Activated gamma-delta T cell treated with anti-CD3 and anti-CD28 coated beads, Interleukin-2, amount 50 U/mL, for 16 hours (primary cell): ENCODE data around the gene PLA2G4A.
"Not testable (repeated sequence)": the region's sequence is repeated elsewhere in the genome, so short reads cannot be mapped to it uniquely, and the experiment has no call there.

Experiments
- DNase-seq: peaks from one replicate; pipeline ENCODE4 v3.0.0-alpha.2; 2020; ENCODE audit warnings: low read depth

PLA2G4A gene

DNA sequence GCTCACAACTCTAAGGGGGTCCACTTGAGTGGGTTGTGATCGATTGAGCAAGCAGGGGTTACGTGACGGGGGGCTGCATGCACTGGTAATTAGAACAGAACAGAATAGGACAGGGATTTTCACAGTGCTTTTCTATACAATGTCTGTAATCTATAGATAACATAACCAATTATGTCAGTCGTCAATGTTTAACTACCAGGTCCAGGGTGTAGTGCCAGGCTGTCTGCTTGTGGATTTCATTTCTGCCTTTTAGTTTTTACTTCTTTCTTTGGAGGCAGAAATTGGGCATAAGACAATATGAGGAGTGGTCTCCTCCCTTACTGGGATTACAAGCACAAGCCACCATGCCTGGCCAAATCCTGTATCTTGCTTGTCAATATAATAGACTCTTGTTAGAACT, 94.1 kb downstream of the PLA2G4A start:
- not testable (repeated sequence) for DNase-seq

DNA sequence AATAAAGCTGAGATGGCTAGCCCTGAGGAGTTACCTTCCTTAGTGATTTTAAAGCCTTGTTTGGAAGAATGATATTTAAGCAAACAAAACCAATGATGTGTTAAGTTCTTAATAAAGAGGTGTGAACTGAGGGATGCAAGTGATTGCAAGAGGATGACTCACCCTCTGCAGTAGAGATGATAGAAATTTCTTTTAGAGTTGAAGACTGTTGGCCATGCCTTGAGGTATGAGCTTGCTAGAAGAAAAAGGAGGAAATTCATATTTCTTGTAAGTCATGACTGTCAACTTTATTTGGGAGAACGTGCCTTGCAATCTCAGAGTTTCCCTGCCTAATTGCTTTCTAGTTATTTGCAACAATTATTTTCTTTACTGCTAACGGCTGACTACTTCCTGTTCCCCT, 94.7 kb downstream of the PLA2G4A start:
- DNase-seq = no peak

DNA sequence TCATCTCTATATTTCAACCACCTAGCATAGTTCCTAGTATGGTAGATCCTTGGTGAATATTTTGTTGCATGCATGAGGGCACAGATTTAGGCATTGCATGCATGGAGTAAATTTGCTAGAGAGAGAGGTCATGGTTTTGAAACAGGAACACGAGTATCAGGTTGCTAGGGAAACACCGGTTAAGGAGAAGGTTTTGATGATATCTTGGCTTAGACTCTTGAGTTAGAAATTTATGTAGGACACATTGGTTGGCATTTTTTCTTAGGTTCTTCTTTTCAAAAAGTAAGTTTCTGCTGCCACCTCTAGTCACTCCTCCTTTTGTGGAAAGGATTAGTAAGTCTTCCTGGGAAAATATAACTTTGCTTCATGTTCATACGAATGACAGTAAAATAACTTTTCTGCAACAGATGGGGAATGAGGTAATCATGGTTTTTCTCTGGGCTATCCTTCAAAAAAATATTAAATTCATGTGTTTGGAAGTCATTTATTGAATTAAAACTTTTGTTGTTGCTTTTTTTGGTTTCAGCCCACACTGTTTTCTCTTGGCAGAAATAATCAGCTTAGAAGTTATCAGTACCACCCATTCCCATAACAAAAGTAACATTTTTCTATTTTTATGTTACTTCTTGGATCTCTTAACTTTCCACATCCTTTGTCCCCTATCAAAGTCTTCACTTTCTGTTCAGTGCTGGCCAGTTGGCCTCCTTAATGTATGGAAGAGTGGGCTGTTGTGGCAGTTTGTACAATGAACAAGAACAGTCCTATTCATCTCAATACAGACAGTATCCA, 97.3 kb downstream of the PLA2G4A start:
- no peak for DNase-seq

DNA sequence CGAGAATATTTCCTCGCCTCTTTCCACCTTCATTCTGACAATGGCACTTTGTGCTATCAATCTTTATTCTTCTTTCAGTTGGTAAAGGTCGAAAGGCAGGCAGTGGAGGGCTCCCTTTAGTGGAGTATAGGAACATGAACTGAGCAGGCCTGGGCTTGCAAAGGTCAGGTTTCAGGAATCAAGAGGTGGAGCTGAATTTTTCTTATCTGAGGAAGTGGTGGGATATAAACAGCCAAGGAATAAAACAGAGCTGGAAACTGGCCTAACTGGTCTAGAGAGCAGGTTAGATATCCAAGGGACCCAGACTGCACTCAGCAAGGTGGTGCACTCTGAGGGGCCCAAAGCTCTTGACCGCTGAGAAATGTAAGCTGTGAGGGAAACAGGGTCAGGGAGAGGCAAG, 99.1 kb downstream of the PLA2G4A start:
- no peak for DNase-seq

DNA sequence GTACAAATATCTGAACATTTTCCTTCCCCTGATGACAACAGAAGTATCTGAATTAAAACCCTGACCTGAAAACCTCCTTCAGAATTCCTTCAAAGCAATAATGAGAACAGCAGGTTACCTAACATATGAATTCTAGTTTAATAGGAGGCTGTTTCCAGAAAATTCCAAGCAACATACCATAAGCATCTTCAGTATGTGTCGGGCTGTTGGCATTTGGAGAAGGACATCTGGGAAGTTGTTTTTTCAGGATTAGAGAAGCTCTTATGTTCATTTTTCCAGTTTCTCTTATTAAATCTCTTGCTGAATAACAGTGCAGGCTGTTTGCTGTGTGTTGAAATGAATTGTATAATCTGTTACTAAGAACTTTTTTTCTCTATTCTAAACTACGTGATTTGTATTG, 101.5 kb downstream of the PLA2G4A start:
- DNase-seq = no peak

DNA sequence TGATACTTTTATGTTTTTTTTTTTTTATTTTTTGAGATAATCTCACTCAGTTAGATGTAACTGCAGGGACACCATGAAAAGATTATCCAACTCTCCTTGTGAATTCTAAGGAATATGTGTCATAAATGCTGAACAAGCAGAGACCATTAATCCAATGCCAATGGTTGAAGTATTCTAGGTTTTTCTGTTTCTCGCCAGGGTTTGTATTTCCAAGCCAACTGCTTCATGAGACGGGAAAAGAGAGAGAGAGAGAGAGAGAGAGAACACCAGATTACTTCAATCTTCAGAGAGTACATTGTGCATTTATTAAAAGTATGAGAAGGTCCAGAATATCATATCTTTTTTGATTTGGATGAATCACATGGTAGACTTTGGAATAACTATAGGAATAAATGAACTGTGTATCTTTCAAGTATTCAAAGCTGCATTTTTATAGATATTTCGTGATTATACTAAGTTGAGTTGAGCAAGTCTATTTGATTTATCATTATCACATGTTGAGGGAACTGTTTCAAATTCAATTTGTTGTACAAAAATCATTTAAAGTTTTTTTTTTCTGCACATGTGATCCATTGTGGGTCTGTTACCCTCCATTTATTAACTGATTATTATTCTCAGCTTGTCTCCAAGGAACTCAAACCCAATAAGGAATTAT, 108.4 kb downstream of the PLA2G4A start:
- DNase-seq = no peak

DNA sequence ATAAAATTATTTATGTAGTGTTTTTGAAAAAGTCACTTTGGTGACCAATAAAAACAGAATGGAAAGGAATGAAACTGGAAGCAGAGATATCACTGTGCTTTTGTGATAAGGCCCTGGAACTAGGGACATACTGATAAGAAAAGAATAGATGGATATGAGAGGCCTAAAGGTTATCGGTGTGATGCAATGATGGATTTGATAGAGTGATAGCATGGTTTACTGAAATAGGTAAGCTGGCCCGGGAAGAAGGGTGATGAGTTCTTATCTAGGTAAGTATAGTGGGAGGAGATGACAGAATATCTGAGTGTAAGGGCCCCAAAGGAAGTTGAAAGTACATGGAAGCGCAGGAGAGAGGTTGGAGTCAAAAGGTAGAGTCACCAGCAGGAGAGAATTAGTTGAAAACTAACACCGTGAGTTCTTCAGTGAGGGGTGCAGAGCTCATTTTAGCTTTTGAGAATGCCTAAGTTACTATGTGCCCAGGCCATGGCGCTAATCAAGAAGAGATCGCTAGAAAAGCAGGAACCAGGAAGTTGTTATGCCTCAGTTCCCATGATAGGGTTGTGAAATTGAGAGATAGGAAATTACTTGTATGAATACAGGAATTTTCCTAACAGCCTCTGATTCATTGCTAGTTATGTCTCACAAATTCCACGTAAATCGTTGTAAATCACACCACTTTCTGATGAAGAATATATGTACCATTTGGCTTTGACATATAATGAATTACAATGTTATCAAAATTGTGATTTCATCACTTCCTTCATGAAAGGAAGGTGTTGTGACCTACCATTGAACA, 115.3 kb downstream of the PLA2G4A start:
- DNase-seq = no peak

DNA sequence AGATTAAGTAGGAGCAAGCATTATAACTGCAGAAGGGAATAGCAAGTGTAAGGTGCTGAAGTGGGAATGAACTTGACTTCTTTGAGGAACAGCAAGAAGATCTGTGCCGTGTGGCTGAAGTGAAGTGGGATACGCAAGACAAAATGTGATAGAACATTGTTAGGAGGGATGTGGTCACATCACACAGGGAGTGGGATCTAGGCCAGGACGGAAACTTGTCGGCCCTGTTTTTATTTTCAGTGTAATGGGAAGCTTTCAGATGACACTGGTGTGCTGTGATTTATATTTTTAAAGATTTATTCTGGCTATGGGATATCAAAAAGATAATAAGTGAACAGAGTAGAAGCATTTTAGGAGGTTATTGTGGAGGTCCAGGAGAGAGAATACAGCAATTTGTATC, 116.4 kb downstream of the PLA2G4A start:
- no peak for DNase-seq

DNA sequence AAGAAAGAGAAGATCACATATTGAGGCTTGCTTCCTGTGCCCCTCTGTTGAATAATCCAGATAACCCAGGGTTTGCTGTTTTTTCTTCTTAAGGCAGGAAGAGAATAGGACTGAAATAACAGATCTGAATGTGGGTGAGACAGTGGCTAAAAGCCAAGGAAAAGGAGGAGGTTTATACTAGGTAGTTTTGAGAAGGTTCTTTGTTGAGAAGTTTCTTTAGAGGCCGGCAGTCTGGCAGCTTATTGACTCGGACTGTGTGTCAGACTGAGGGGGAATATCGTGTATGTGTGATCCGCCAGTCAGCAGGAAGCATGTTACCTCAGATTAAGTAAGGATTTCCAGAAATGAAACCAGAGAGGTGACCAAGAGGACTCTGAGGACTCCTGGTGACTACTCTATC, 119.8 kb downstream of the PLA2G4A start:
- no peak for DNase-seq

DNA sequence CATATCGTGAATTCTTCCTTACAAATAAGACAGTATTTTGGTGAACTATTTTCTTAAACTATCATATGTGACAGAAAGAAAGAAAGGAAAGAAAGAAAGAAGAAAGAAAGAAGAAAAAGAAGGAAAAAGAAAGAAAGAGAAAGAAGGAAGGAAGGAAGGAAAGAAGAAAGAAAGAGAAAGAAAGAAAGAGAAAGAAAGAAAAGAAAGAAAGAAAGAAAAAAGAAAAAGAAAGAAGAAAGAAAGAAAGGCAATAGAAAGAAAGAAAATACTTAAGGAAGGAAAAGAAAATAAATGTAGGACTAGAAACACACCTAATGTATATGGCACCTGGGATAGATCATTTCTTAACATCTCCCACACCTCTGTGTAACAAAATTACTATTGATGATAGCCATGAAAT, 120.4 kb downstream of the PLA2G4A start:
- no peak for DNase-seq

DNA sequence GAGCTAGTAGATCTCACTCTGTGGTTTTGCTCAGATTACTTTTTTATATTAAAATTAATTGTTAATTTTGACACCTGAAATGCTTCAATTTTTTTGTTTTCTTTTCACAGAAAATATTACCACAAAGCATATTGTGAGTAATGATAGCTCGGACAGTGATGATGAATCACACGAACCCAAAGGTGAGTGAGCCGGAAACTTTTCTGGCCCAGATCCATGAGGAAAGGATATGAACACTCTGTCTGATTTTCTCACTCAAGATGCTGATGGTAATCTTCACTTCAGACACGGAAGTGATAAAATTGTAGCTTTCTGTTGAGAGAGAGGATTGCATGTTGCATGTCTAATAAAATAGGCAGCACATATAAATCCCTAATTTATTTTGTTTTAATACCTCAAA, 121.8 kb downstream of the PLA2G4A start:
- no peak for DNase-seq

DNA sequence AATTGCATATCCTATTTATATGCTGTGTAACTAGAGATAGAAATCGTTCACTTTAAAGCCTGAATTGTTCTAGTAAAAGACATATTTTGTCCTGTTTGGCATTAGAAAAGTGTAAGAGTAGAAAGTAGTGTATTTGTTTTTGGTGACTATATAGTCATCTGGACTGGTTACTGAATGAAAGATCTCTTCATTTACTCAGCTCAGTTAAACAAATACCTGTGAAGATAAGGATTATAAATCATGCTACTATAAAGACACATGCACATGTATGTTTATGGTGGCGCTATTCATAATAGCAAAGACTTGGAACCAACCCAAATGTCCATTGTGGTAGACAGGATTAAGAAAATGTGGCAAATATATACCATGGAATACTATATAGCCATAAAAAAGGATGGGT, 125.1 kb downstream of the PLA2G4A start:
- no peak for DNase-seq

DNA sequence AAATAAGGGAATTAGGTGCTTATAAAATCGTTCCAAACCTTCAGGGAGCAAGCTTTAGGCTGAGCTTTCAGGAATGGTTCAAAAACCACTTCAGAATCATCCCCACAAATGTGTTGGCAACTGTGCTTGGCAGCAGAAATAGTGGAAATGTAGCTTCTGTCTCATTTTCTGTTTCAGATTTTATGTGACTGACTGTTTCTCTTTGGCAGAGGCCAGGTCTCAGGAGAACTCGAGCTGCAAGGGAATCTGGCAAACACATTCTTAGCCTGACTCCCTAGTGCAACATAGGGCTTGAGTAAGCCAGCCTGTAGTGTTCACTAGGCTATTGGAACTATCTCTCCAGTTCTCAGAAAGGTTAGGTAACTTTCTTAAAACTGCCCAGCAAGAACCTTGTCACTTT, 128.6 kb downstream of the PLA2G4A start:
- no peak for DNase-seq

DNA sequence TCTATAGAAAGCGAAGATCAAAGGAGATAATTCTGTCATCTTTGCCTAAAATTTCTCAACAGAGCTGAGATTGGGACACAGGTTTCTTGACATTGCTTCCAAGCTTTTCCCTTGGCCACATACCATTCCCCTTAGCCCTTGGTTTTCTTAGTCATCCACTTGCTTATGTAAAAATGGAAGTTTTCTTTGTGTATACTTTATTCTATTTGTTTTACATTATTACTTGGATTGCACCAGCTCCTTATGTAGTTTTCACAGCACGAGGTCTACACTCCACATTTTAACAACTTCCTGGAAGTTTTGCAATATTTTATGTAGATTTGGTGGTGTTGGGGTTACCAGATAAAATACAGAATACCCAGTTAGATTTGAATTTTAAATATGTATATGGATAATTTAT, 129.8 kb downstream of the PLA2G4A start:
- DNase-seq = no peak

DNA sequence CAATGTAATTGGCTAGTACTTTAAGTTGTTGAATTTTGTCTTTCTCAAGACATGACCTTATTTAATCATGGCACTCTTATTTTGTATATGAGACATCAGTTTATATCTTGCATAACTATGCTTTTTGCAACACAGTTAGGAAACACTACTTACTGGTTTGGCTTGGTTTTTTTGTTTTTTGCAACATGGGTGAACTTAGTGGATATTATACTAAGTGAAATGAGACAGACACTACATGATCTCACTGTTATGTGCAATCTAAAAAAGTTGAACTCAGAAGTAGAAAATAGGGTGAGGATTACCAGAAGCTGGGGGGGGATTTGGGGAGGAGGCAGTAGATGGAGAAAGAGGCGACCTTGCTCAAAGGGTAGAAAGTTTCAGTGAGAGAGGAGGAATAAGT, 132.1 kb downstream of the PLA2G4A start:
- DNase-seq = no peak

DNA sequence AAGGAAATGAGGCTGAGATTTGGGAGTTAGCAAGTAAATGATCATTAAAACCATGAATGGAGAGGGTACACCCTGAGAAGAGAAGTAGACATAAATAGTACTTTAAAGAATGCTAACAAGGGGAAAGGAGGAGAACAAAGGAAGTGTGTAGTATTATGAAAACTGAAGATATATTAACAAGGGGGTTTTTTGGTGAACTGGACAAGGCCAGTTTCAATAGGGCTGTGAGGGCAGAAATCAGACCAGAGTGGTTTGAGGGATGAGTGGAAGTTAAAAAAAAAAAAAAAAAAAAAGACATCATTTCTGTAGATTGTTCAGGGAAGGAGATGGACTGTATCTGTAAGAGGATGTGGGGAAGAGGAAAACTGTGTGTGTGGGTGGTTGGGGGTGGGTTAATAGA, 137.1 kb downstream of the PLA2G4A start:
- no peak for DNase-seq

DNA sequence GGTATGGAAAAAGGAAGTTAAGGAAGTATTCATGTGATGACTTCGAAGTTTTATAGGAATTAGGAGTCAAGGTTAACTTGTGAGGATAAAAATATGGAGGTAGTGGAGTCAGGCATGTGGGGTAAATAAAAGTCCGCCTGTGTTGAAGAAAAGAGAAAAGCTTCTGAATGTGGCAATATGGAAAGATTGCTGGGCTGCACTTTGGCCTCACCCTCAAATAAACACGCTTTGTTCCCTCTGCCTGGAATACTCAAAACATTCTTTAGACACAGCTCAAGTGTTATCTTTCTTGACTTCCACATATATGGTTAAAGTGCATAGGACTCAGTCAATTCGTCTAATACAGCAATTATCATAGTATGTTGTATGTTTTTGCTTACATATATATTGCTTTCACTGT, 137.7 kb downstream of the PLA2G4A start:
- no peak for DNase-seq

DNA sequence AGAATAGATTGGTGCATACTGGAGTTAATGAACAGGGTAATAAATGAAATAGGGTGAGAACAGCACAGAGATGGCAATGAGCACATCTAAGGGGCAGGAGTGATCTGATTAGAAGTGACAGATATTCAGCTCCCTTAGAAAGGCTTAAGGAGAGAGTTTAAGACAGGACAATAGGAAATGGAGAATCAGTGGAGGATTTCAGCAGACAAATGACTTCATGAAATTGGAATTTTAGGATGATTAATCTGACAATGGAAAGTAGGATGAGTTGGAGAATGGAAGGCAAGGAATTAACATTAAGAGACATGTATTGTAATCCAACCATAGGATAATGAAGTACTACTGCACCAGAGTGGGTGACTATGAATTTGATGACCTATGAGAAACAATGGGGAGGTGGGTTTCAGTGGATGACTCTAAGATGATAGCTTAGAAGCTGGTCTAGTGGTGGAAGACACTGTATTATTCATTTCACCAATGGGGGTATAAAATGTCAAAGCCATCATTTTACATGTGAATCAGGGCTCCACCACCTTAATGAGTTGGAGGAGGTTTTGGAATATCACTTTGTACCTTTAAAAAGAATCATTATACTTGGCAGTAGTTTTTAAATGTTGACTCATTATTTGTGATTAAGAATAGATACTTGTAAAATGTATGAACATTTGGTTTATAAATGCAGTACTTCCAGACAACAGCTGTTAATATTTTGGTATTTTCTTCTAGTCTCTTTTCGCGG, 139.1 kb downstream of the PLA2G4A start:
- DNase-seq = no peak

DNA sequence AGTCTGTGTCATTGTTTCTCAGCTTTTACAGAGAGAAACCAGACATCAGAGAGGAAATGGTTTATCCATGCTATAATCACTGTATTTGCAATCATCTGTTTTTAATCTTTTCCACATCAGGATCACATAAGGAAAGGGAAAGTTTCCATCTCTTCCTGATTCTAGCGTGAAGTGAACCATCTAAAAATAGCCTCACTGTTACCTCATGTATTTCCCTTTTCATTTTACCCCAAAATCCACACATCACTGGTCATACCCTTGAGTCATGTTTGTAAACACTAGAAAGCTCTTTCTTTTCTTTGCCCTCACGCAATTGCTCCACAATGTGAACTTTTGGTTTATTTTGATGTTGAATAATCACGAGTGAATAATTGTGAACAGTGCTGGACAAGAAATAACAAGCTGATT, 146.0 kb downstream of the PLA2G4A start:
- DNase-seq = no peak

DNA sequence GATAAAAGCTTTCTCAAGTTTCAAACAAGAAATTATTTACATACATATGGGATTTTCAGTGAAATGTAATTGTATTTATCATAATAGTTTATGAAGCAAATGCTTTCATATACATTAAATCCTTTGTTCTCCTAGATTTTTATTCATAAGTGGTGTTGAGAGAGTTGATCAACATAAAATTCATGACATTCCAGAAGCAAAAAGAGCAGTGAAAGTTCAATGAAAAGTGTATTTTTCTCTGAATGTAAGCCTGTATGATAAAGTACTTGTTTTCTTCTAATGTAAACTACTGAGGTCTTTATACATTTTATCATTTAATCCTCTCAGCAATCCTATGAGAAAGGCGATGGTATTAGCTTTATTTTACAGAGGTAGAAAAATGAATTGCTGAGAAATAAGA, 146.5 kb downstream of the PLA2G4A start:
- DNase-seq = no peak

DNA sequence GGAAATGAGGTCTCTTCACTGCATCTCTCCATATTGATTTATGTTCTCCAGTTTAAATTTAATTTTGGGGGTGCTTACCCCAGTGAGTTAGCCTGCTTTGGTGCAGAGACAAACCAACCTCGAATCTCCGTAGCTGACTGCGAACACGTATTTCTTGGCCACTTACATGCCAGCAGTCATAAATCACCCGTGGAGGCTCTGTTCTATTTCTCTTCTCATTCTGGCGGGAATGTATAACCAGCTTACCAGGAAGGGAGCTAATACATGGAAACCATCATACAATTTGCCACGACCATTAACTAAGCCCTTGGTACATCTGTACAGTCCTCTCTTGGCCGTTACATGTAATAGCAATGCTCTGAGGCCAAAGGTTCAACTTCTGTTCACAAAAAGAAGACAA, 148.0 kb downstream of the PLA2G4A start:
- DNase-seq = no peak

DNA sequence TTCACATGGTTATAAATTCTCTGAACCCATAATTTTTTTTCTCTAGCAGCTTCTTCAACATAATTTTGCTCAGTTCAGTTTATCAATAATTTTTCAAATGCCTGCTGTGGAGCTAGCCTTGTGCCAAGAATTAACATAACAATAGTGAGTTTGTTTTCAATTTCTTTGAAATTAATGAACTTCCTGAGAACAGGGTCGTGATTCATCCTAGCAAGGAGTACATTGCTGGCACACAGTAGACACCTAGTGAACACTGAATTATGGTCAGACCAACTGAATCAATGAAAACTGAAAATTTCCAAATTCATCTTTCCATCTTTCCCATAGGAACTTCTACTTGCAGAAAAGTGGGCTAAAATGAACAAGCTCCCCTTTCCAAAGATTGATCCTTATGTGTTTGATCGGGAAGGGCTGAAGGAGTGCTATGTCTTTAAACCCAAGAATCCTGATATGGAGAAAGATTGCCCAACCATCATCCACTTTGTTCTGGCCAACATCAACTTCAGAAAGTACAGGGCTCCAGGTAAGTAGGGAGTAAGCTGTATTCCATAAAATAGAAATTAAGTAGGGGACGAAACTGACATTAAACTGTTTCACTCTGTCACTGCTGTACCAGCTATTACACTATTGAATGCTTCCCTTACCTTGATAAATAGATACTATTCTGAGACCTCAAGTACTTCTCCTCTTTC, 148.7 kb downstream of the PLA2G4A start:
- DNase-seq = no peak
